PC-3 (cell line): Measurements from ENCODE around the gene MAS1L. TPM values are rescaled to one million over a fixed set of nuclear protein-coding genes. Genes with fewer than 3 reads are reported as not detected.

Source experiments
- ATAC-seq: fragments of 200-7000 bp; cut with Tn5 transposase; 2 replicates; pipeline ENCODE4 v1.9.1; 2020; ENCODE audit warnings: mild to moderate bottlenecking, moderate library complexity
- BruUV-seq: library from RNA; stranded (reverse); fragments of 400-500 nt; replicated peaks from 2 replicates; lab custom pipeline; 2021; lab: Mats Ljungman, UMichigan
- CTCF ChIA-PET: fragments of 300-600 bp; sonication (Branson Sonifier 250); formaldehyde crosslinking; loops from one replicate; lab custom pipeline; 2022; ENCODE audit warnings: antibody characterized with exemption; lab: Charles Lee
- POLR2A ChIA-PET: fragments of 300-600 bp; sonication (Branson Sonifier 250); formaldehyde crosslinking; loops from one replicate; lab custom pipeline; 2022; ENCODE audit warnings: antibody characterized with exemption; ENCODE audit not compliant: unreplicated experiment; lab: Charles Lee
- DNase-seq: peaks from one replicate; pipeline ENCODE4 v3.0.0-alpha.2; 2015
- H2AFZ ChIP-seq: fragments of 300-600 bp; sonication (generic); 2 replicates; pipeline ENCODE4 v1.6.0; 2016; ENCODE audit warnings: antibody characterized with exemption, low read length
- H3F3A ChIP-seq: fragments of 300-600 bp; sonication (generic); one replicate; pipeline ENCODE4 v1.6.0; 2017; ENCODE audit warnings: antibody characterized with exemption, low read length, control low read depth, mild to moderate bottlenecking; ENCODE audit not compliant: unreplicated experiment
- H3K27ac ChIP-seq: fragments of 300-600 bp; sonication (generic); 2 replicates; pipeline ENCODE4 v1.5.1; 2016; ENCODE audit warnings: mild to moderate bottlenecking, low read length
- H3K27me3 ChIP-seq: fragments of 300-600 bp; sonication (generic); 2 replicates; pipeline ENCODE4 v1.6.1; 2016; ENCODE audit warnings: low read length, mixed read lengths
- H3K36me3 ChIP-seq: fragments of 300-600 bp; sonication (generic); 2 replicates; pipeline ENCODE4 v1.6.1; 2016; ENCODE audit warnings: low read depth, mixed run types, low read length, mixed read lengths
- H3K4me1 ChIP-seq: fragments of 300-600 bp; sonication (generic); 2 replicates; pipeline ENCODE4 v1.5.1; 2016; ENCODE audit warnings: low read length; ENCODE audit not compliant: insufficient read depth
- H3K4me2 ChIP-seq: fragments of 300-600 bp; sonication (generic); 2 replicates; pipeline ENCODE4 v1.6.0; 2016; ENCODE audit warnings: low read length
- H3K4me3 ChIP-seq: fragments of 300-600 bp; sonication (generic); 2 replicates; pipeline ENCODE4 v1.5.1; 2016; ENCODE audit warnings: mild to moderate bottlenecking, low read length, mixed read lengths
- H3K79me2 ChIP-seq: fragments of 300-600 bp; sonication (generic); 2 replicates; pipeline ENCODE4 v1.6.1; 2017; ENCODE audit warnings: low read length, mixed read lengths
- H3K9ac ChIP-seq: fragments of 300-600 bp; sonication (generic); 2 replicates; pipeline ENCODE4 v1.6.0; 2016; ENCODE audit warnings: mild to moderate bottlenecking, low read length
- H3K9me2 ChIP-seq: fragments of 300-600 bp; sonication (generic); replicated peaks from 2 replicates; pipeline ENCODE4 v1.6.1; 2016; ENCODE audit warnings: mixed run types, low read length, mixed read lengths
- H3K9me3 ChIP-seq: fragments of 300-600 bp; sonication (generic); 2 replicates; pipeline ENCODE4 v1.6.1; 2016; ENCODE audit warnings: low read length, mixed read lengths
- H4K20me1 ChIP-seq: fragments of 300-600 bp; sonication (generic); 2 replicates; pipeline ENCODE4 v1.6.1; 2016; ENCODE audit warnings: low read length, mixed read lengths
- EZH2 ChIP-seq: fragments of 300-600 bp; sonication (generic); IDR thresholded peaks from one replicate; pipeline ENCODE4 v1.6.1; 2017; ENCODE audit warnings: antibody characterized with exemption, mild to moderate bottlenecking, low read length; ENCODE audit not compliant: unreplicated experiment
- EZH2phosphoT487 ChIP-seq: fragments of 300-600 bp; sonication (generic); IDR thresholded peaks from 2 replicates; pipeline ENCODE4 v1.6.1; 2018; ENCODE audit warnings: mild to moderate bottlenecking, antibody characterized with exemption, low read length, borderline replicate concordance
- intact Hi-C: fragments of 100-400 bp; cut with micrococcal nuclease; formaldehyde crosslinking; loops from 2 replicates; pipeline ENCODE4 v1.9.0; 2023
- total RNA-seq: library from RNA; depleted of rRNA; stranded (reverse); fragments of >200 nt; gene quantifications from 2 replicates; pipeline ENCODE4 v1.2.3, GENCODE V29; 2014
- TF ChIP-seq, protein P1 (sequence below): fragments of 300-600 bp; sonication (generic); conservative IDR thresholded peaks from 2 replicates; pipeline ENCODE4 v1.5.1; 2017; ENCODE audit warnings: antibody characterized with exemption, low read depth, mild to moderate bottlenecking, low read length

MAS1L gene
- total RNA-seq, 1 experiment from 2014 or later, result not detected

DNA sequence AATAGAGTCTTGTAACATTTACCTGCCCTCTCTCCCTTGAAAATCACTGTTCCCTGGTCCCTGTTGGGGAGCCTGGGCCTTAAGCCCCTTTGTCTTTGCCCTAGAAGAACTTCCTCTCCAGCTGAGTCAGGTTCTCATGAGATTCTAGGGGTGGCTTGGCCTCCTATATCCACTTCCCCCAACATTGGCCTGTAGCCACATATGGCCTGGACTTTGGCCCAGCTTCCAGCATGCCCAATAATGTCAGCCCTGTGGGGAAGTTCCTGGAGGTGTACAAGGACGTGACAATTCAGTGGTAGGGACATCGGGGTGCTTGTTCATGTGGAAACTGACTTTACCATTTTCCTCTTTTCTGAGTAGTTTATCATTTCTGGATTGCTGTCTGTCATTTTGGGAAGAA, 17.2 kb upstream of the MAS1L start:
- intact Hi-C loops, result no loop called here
- no peak for TF ChIP-seq EZH2phosphoT487
- TF ChIP-seq EZH2, result no peak
- TF ChIP-seq, protein P1, sequence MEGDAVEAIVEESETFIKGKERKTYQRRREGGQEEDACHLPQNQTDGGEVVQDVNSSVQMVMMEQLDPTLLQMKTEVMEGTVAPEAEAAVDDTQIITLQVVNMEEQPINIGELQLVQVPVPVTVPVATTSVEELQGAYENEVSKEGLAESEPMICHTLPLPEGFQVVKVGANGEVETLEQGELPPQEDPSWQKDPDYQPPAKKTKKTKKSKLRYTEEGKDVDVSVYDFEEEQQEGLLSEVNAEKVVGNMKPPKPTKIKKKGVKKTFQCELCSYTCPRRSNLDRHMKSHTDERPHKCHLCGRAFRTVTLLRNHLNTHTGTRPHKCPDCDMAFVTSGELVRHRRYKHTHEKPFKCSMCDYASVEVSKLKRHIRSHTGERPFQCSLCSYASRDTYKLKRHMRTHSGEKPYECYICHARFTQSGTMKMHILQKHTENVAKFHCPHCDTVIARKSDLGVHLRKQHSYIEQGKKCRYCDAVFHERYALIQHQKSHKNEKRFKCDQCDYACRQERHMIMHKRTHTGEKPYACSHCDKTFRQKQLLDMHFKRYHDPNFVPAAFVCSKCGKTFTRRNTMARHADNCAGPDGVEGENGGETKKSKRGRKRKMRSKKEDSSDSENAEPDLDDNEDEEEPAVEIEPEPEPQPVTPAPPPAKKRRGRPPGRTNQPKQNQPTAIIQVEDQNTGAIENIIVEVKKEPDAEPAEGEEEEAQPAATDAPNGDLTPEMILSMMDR, result no peak
- no peak overlapping the region for H2AFZ ChIP-seq
- DNase-seq (no peak), ATAC-seq (no peak)
- BruUV-seq, result no TSS peak
- CTCF ChIA-PET, result no interaction called here
- no peaks in the 10 kb centered on the region for H3K4me1 ChIP-seq
- H3K9me3 ChIP-seq, result no peaks in the 10 kb centered on the region
- POLR2A ChIA-PET, result no interaction called here
- H4K20me1 ChIP-seq, result no peaks in the 10 kb centered on the region
- no peaks in the 10 kb centered on the region for H3K36me3 ChIP-seq
- H3K9ac ChIP-seq, result no peak overlapping the region
- no peaks in the 10 kb centered on the region for H3K9me2 ChIP-seq
- H3F3A ChIP-seq, result no peaks in the 10 kb centered on the region
- H3K27me3 ChIP-seq, result peaks cover 78% of the 10 kb centered on the region
- no peak overlapping the region for H3K4me2 ChIP-seq
- H3K79me2 ChIP-seq, result no peaks in the 10 kb centered on the region
- H3K4me3 ChIP-seq, result no peak overlapping the region
- no peak overlapping the region for H3K27ac ChIP-seq

DNA sequence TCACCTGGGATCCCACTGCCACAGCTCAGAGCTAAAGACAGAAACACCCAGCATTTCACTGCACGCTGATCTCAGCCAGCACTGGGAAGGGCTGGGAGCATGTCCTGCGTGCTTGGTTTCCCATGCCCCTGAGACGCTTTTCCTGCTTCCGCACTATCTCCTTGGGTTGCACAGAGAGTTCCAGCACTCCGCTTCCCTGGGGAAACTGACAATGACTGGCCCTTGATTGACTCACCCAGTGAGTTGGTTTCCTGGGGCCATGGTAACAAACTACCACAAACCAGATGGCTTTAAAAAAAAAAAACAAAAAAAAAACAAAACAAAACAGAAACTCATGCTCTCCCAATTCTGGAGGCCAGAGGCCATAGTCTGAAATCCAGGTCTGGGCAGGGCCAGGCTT, 14.8 kb upstream of the MAS1L start:
- DNase-seq, result no peak
- TF ChIP-seq, protein P1, result no peak
- TF ChIP-seq EZH2, result no peak
- no peak for TF ChIP-seq EZH2phosphoT487
- ATAC-seq, result no peak
- Histone ChIP-seq H3K9me3 (no peaks in the 10 kb centered on the region), H3K27me3 (peaks cover 64% of the 10 kb centered on the region), H3K9me2 (no peaks in the 10 kb centered on the region), H3K79me2 (no peaks in the 10 kb centered on the region), H3F3A (no peaks in the 10 kb centered on the region), H3K27ac (no peak overlapping the region), H4K20me1 (no peaks in the 10 kb centered on the region), H3K4me1 (no peaks in the 10 kb centered on the region), H3K9ac (no peak overlapping the region), H2AFZ (no peak overlapping the region), H3K4me3 (no peak overlapping the region), H3K4me2 (no peak overlapping the region), H3K36me3 (no peaks in the 10 kb centered on the region)
- ChIA-PET CTCF (no interaction called here), POLR2A (no interaction called here)
- no TSS peak for BruUV-seq
- intact Hi-C loops, result no loop called here

DNA sequence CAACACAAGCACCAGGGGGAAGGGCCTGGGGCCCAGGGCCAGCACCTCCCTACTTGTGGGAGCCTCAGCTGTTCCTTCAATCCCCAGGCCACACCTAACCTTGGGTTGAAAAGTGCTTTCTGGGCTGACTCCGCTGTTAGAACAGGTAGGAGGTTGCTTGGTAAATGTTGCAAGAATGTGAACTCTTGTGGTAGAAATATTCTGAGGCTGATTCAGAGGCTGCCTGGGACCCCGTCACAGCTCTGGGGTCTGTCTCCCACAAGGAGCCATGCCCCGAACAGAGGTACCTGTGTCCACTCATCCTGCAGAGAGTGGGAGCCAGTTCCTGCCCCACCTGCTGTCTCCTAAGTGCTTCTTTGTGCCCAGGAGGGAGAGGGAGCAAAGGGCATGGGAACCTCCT, 14.4 kb upstream of the MAS1L start:
- Histone ChIP-seq H3K4me2 (no peak overlapping the region), H3K4me3 (no peak overlapping the region), H4K20me1 (no peaks in the 10 kb centered on the region), H2AFZ (no peak overlapping the region), H3F3A (no peaks in the 10 kb centered on the region), H3K27me3 (peaks cover 60% of the 10 kb centered on the region), H3K4me1 (no peaks in the 10 kb centered on the region), H3K9ac (no peak overlapping the region), H3K9me2 (no peaks in the 10 kb centered on the region), H3K9me3 (no peaks in the 10 kb centered on the region), H3K27ac (no peak overlapping the region), H3K79me2 (no peaks in the 10 kb centered on the region), H3K36me3 (no peaks in the 10 kb centered on the region)
- intact Hi-C loops, result no loop called here
- TF ChIP-seq, protein P1, result no peak
- no peak for TF ChIP-seq EZH2
- TF ChIP-seq EZH2phosphoT487, result no peak
- no TSS peak for BruUV-seq
- ATAC-seq (no peak), DNase-seq (no peak)
- POLR2A ChIA-PET, result no interaction called here
- CTCF ChIA-PET, result no interaction called here
